Measurements from ENCODE around the gene NELL1.

- no peak for TF ChIP-seq EZH2phosphoT487 (IDR thresholded peaks at IDR 0.05; ENCODE audit: insufficient read depth, low read depth)
- no peak for TF ChIP-seq EZH2 (IDR thresholded peaks at IDR 0.05; ENCODE audit: insufficient read depth, poor library complexity, severe bottlenecking)
These were observed 60.3 kb downstream of the NELL1 start for GRCh38 chr11:20729597-20730105.
